Right cardiac atrium (tissue), 5 donors: ENCODE data around the gene TMEM129. TPM values are rescaled to one million over a fixed set of nuclear protein-coding genes. Genes with fewer than 3 reads are reported as not detected.

Experiments used
- ATAC-seq, 2 donors: fragments of 200-7000 bp; cut with Tn5 transposase; one replicate each; pipeline versions ENCODE4 v1.8.0 to v1.9.1; 2020; ENCODE audit warnings: moderate library complexity in 2 of 2, mild to moderate bottlenecking in 1 of 2
- DNase-seq, 3 donors: peaks; one replicate each; pipeline ENCODE4 v3.0.0-alpha.2; 2020
- H3K27ac ChIP-seq: one replicate; pipeline ENCODE4 v1.5.1; 2013; ENCODE audit warnings: mild to moderate bottlenecking, low read length, control low read depth, moderate library complexity
- H3K27me3 ChIP-seq: one replicate; pipeline ENCODE4 v1.6.1; 2013; ENCODE audit not compliant: control insufficient read depth, insufficient read depth
- H3K4me1 ChIP-seq: one replicate; pipeline ENCODE4 v1.6.1; 2013; ENCODE audit warnings: low read length; ENCODE audit not compliant: control insufficient read depth, insufficient read depth
- H3K4me3 ChIP-seq: one replicate; pipeline ENCODE4 v1.5.1; 2013; ENCODE audit warnings: low read length, control low read depth
- H3K9me3 ChIP-seq: one replicate; pipeline ENCODE4 v1.6.1; 2013; ENCODE audit warnings: low read length; ENCODE audit not compliant: control insufficient read depth
- WGBS: extraction: QIAGEN DNeasy Blood & Tissue Kit; methylation state at CpG from one replicate; pipeline ENCODE4 v1.1.7; 2013; 5-methylcytosine and 5-hydroxymethylcytosine counted together
- intact Hi-C, 4 donors: fragments of 100-400 bp; cut with DNase I; formaldehyde crosslinking; loops; one replicate each; pipeline versions ENCODE4 v1.11.0 to v1.14.0; 2022 to 2023
- polyA plus RNA-seq: library from polyadenylated mRNA; stranded (reverse); fragments of 200-250 nt; gene quantifications from one replicate; pipeline ENCODE4 v1.2.3, GENCODE V29; 2013
- total RNA-seq, 4 donors: library from RNA; stranded (reverse); fragmentation: NEBNext Ultra II Directional; extraction: Animal tissue kit (Norgen Biotek cat#: 25700); gene quantifications; one replicate each; pipeline ENCODE4 v1.2.1, GENCODE V29; 2021
- donor health status: healthy with polysubstance abuse.
- donor health status: DM: no; HTN: yes; CAD: no.
- donor health status: DM: no; HTN: no; CAD: no.
- donor health status: DM: no; HTN: yes; CAD: no; lungs with severe emphysema.
- donor health status: DM: yes; HTN: yes; CAD: no.

The TMEM129 gene
- total and polyA plus RNA-seq, 5 donors: 43.0 to 59.2 (median 49.0) TPM

DNA sequence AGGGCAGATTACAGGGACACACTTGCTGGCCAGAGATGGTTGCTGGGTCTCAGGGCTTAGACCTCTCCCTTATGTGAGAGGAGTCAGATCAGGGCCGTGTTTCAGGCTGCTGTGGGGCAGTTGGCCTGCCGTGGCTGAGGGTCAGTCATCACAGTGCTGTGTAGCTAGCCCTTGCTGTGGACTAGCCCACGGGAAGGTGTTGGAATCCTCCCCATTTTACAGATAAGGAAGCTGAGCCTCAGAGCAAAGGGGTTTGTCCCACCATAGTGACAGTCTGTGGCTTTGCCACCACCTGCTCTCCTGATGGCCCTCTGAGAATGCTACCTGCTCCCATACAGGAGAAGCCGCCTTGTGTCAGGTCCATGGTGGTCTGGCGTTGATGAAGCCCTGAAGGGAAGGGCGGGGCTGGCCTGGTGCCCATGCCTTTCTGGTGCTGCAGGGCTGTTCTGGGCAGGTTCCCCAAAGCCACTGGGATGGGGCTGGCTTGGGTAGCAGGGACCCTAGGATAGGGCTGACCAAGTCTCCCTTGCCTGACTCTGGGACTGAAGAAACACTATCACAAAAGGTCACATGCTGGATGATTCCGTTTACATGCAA is 34.6 kb downstream of the TMEM129 start:
- no peak for ATAC-seq
- no peak overlapping the region for H3K27ac ChIP-seq
- WGBS: 47% methylated on average over 7 of the region's 7 CpGs

DNA sequence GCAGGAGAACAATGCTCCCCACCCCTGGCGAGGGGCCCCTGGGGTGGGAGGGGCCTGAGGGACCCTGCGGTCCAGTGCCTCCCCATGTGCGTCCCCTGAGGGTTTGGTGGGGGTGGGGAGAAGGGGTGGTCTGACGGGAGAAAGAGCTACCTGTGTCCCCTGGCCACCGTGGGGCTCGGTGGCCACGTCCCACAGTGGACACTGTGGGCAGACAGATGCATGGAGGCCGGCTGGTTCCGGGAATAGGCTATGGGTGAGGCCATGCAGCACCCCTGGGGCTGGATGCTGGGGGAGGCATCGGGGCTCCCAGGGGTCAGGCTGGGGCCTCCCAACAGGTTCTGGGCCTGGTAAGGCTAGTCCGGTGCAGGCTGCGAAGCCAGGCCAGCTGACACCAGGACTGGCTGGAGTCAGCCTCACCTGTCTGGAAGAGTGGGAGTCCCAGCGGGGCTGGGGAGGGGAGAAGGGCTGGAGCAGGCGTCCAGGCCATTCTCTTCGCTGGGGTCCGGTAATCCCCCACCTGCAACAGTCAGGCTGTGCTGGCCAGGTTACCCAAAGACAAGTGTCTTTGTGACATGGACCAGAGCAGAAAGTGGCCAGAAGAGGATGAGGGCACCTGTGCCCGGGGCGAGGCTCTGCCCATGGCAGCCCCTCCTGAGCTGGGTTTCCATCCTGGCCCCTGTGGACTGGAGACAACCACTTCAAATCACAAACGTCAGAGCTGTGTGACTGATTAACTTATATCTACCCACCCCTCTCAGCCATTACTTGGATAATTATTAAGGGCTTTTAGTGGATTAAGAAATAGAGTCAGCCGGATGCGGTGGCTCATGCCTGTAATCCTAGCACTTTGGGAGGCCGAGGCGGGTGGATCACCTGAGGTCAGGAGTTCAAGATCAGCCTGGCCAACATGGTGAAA is 35.6 kb downstream of the TMEM129 start:
- 79% methylated on average over 23 of the region's 23 CpGs for WGBS
- ATAC-seq: peak; percentile 6 to 8
- no peak overlapping the region for H3K27ac ChIP-seq

More for the DNA sequence above, 34.6 kb downstream of the TMEM129 start:
- intact Hi-C loops: no loop called here
- H3K4me1 ChIP-seq: no peaks in the 10 kb centered on the region
- H3K4me3 ChIP-seq: no peak overlapping the region
- no peak for DNase-seq
- H3K27me3 ChIP-seq: no peaks in the 10 kb centered on the region
- no peaks in the 10 kb centered on the region for H3K9me3 ChIP-seq

DNA sequence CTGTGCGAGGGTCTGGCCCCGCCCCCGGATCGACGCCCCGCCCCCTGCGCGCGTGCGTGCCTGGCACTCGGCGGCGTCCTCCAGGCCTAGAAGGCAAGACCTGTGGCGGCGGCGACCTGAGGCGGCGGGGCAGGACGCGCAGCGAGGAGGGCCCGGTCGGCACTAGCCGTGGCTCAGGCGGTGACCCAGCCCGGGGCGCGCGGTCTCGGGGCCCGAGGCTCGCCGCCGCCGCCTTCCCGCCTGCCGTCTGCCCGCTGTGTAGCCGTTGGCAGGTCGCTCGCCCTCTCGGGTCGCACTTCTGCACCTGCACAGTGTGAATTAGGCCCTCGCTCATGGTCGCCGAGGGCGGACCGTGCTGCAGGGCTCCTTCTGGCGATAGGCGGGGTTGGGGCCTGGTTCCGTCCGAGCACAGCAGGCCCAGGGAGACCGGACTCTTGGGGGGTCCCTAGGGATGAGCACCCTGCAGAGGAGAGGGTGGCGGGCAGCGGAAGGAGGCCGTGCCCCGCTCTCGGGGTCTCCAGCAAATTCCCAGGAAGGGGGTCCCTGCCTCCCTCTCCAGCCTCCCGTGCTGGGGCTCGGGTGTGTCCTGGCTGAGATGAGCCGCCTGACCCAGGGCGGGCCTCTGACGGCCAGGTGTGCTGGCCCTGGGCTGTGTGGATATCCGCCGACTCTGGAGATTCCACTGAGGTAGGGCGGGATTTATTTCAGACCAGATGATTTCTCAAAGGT is 36.5 kb downstream of the TMEM129 start:
- Histone ChIP-seq H3K4me3 (peak overlapping the region; percentile 30), H3K9me3 (no peaks in the 10 kb centered on the region), H3K27me3 (no peaks in the 10 kb centered on the region), H3K4me1 (no peaks in the 10 kb centered on the region), H3K27ac (peak overlapping the region; percentile 0)
- WGBS: 33% methylated on average over 66 of the region's 66 CpGs
- intact Hi-C loops: no loop called here
- ATAC-seq (peak; percentile 30 to 35), DNase-seq (peak in 1 of 3 donors; percentile 98)

More for the DNA sequence above, 35.6 kb downstream of the TMEM129 start:
- no peaks in the 10 kb centered on the region for H3K4me1 ChIP-seq
- H3K9me3 ChIP-seq: no peaks in the 10 kb centered on the region
- H3K27me3 ChIP-seq: no peaks in the 10 kb centered on the region
- intact Hi-C loops: no loop called here
- peak in 1 of 3 donors; percentile 29 for DNase-seq
- H3K4me3 ChIP-seq: no peak overlapping the region

DNA sequence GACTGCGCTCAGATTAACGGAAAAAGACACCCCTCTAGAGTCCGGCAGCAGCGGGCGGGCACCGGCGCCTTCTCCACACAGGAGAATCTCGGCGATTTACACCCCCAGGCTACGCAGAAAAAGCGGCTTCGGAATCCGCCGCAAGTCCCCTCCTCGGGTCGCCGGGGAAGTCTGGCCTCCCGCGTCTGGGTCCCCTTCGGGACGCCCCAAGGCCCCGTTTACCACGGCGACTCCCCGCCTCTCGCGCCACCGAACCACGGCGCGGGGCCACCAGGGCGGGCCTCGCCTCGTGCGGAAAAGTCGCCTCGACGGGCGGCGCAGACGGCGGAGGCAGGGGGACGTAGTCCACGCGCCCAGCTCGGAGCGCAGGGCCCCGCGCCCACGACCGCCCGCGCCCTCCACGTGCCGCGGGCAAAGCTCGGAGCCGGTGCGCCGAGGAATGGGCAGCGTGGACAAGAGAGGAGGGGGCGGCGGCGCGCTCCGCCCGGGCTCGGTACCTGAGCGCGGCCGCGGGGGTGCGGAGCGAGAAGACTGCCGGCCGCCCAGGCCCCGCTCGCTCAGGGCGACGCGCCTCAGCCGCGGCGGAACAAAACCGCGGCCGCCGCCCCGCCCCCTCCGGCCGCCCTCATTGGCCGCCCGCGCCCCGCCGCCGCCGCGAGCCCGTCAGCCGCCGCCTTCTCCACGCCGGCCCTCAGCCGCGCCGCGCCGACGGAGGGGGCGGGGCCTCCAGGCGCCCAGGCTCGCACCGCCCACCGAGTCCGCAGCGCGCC is 37.2 kb downstream of the TMEM129 start, which contains the start of gene FAM53A:
Gene FAM53A (minus strand): TSS at position 578 of the 770 bp plus-strand sequence. CDS start 15,572 bp downstream, outside the sequence.
- under 1% methylated on average over 115 of the region's 118 CpGs for WGBS
- intact Hi-C loops: no loop called here
- peak; percentile 94 to 96 for ATAC-seq

DNA sequence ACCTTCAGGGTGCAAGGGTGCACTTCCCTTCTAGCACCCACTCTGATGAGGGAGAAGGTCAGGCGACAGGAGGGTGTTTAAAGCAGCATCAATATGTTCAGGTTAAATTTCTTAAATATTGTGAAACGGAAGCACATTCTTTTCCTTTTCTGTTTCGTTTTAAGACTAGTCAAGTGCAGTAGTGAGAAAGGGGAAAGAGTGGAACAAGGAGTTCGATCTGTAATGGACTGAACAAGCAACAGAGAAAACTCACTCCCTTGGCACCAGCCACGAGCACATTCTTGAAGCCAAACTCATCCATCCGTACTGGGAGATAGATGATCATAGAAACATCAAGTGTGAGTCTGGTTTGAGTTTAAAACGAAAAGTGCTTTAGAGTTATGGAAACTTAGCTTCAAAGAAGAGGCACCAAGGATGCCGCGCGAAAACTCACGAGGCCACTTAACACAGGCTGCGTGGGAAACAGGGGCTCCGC is 37.8 kb downstream of the TMEM129 start:
- ATAC-seq: peak in 1 of 2 donors; percentile 3
- 8% methylated on average over 13 of the region's 13 CpGs for WGBS
- Histone ChIP-seq H3K27ac (peak overlapping the region; percentile 22), H3K4me1 (no peaks in the 10 kb centered on the region), H3K27me3 (no peaks in the 10 kb centered on the region), H3K9me3 (no peaks in the 10 kb centered on the region), H3K4me3 (peak overlapping the region; percentile 30)
- peak in 1 of 3 donors; percentile 36 for DNase-seq
- intact Hi-C loops: no loop called here

More for the DNA sequence above, 37.2 kb downstream of the TMEM129 start, which contains the start of gene FAM53A:
- peak within 1 kb of the TSS; percentile 30 for H3K4me3 ChIP-seq
- peak within 1 kb of the TSS; percentile 22 for H3K27ac ChIP-seq
- DNase-seq: peak in 2 of 3 donors; percentile 91 to 98
- H3K4me1 ChIP-seq: no peaks in the 10 kb centered on the region
- no peaks in the 10 kb centered on the region for H3K27me3 ChIP-seq
- H3K9me3 ChIP-seq: no peaks in the 10 kb centered on the region

DNA sequence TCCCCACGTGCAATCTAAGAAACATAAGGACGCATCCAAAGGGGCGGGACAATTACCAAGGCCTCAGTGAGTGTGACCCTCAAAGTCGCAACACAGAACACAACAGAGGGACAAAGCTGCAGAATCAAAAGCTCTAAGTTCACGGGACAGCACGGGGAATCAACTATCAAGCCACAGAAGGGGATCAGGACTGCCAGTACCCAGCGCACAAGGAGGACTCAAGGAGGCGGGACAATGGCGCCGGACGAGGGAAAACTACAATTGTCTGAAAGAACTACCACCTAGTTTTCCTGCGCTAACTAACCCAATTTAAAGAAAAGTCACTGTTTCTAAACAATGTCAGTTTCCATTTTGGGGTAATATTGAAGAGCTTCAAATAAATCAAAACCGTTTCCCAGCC is 38.3 kb downstream of the TMEM129 start:
- WGBS: 86% methylated on average over 13 of the region's 13 CpGs
- ATAC-seq: no peak

DNA sequence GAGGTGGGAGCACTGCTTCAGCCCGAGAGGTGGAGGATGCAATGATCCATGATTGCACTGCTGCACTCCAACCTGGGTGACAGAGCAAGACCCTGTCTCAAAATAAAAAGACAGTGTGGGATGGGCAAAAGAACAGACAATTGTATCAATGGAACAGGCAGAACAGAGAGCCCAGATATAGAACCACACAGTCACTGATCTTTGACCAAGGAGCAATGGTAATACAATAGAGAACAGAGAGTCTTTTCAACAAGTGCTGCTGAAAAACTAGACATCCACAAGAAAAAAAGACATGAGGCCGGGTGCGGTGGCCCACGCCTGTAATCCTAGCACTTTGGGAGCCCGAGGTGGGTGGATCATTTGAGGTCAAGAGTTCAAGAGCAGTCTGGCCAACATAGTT is 42.9 kb downstream of the TMEM129 start:
- no peaks in the 10 kb centered on the region for H3K27me3 ChIP-seq
- no peaks in the 10 kb centered on the region for H3K9me3 ChIP-seq
- DNase-seq (peak in 1 of 3 donors; percentile 1), ATAC-seq (no peak)
- 84% methylated on average over 5 of the region's 5 CpGs for WGBS
- intact Hi-C loops: no loop called here
- no peak overlapping the region for H3K27ac ChIP-seq
- no peak overlapping the region for H3K4me3 ChIP-seq
- H3K4me1 ChIP-seq: no peaks in the 10 kb centered on the region

More for the DNA sequence above, 38.3 kb downstream of the TMEM129 start:
- H3K27ac ChIP-seq: no peak overlapping the region
- H3K4me1 ChIP-seq: no peaks in the 10 kb centered on the region
- no peaks in the 10 kb centered on the region for H3K9me3 ChIP-seq
- no peaks in the 10 kb centered on the region for H3K27me3 ChIP-seq
- peak in 1 of 3 donors; percentile 27 for DNase-seq
- no peak overlapping the region for H3K4me3 ChIP-seq
- intact Hi-C loops: no loop called here

DNA sequence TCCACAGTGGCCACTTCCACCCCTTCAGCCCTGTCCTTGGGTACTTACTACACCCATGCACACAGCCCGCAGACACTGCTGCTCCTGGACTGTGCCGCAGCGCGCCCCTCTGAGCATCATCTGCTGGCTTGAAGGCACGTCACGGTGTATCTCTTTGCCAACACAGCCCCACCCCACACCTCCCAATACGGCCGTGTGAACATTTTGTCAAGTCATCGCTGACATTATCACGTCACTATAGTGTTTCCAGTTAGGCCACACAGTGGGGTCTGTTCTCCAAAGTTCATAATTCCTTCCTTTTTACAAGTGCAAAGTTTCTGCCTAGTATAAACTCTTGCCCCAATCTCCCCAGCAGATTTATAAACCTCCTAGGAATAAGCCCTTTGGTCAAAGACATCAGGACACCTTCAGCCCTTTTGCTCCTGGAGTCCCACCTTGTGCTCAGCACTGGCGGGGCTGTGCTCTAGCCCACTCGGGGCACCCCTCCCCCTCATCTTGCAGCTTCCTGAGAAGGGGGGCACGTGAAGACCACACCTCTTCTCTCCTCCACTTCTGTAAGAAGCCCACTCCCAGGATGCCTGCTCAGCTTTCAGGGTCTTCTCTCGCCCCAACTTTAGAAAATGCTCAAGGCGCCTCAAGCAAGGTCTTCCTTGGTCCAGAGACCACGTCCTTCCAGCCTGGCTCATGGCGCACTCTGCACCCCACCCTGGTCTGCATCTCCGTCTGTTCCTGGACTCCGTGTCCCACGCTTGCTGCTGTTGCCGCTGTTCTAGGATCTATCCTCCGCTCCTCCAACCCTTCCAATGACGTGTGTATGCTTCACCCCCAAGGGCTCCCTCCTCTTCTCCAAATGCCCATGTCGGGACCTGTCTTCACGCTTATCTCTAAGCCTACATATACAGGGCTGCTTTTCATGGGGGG is 44.3 kb downstream of the TMEM129 start:
- 74% methylated on average over 25 of the region's 25 CpGs for WGBS
- Histone ChIP-seq H3K4me3 (no peak overlapping the region), H3K4me1 (no peaks in the 10 kb centered on the region), H3K9me3 (no peaks in the 10 kb centered on the region), H3K27me3 (no peaks in the 10 kb centered on the region), H3K27ac (no peak overlapping the region)
- ATAC-seq (no peak), DNase-seq (peak in 1 of 3 donors; percentile 16)
- intact Hi-C loops: no loop called here

DNA sequence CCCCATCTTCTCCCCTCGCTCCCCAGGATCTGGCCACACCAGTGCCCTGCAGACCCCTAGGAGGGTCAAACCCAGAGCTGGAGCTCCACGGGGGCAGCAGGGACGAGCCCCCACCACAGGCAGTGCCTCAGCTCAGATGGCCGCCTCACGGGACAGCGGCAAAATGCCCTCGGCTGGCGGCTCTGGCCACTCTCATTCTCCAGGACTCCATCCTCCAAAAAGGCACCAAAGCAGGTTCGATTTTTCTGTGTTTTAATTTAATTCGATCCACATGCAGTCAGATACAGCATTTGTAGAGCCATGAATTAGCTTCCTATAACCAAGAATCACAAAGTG is 45.4 kb downstream of the TMEM129 start:
- Histone ChIP-seq H3K9me3 (no peaks in the 10 kb centered on the region), H3K4me1 (no peaks in the 10 kb centered on the region), H3K4me3 (no peak overlapping the region), H3K27ac (no peak overlapping the region), H3K27me3 (no peaks in the 10 kb centered on the region)
- intact Hi-C loops: no loop called here
- no peak for ATAC-seq
- DNase-seq: peak in 1 of 3 donors; percentile 41
- 81% methylated on average over 10 of the region's 10 CpGs for WGBS
